ENCODE results near the gene RAD51B. TPM values are rescaled to one million over a fixed set of nuclear protein-coding genes. Genes with fewer than 3 reads are reported as not detected.

Gene RAD51B
- total and polyA plus RNA-seq, 2 of the 13 experiments (the other 11 are each of a cell fraction or from before 2014, with no cell fraction given), result 7.0 to 9.5 TPM

DNA sequence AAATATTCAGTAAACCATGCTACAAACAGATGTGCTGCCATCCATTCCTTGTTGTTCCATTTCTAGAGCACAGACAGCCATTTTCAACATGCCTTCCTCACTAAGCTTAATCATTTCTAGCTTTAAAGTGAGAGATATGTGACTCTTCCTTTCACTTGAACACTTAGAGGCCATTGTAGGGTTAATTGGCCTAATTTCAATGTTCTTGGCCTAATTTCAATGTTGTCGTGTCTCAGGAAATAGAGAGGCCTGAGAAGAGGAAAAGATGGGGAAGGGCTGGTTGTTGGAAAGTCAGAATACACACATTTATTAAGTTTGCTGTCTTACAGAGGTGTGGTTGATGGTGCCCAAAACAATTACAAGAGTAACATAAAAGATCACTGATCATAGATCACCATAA lies 538.2 kb downstream of the RAD51B start:
- no peak overlapping the region for H3K4me2 ChIP-seq (ENCODE audit: low read depth, low read length)
- H4K20me1 ChIP-seq (ENCODE audit: insufficient read depth, low read length), result no peaks in the 10 kb centered on the region
- H3K36me3 ChIP-seq (replicated peaks in 1 of 2; ENCODE audit: control insufficient read depth in 1 of 2, insufficient read depth in 2 of 2, low read length in 2 of 2), result no peaks in the 10 kb centered on the region
- intact Hi-C loops (cut with micrococcal nuclease; ENCODE audit: unreplicated experiment), result no loop called here
- ATAC-seq (no peak), DNase-seq (ENCODE audit: low spot score) (no peak), FAIRE-seq (no peak)
- in situ Hi-C loops (cut with HindIII; ENCODE audit: extremely low pct_ligation_motif_present, low pct_unique_long_range_greater_than_20kb), result no loop called here
- H3K27ac ChIP-seq (ENCODE audit: extremely low read length, insufficient read depth, low read length), result no peak overlapping the region
- H2AFZ ChIP-seq (ENCODE audit: low read length), result no peak overlapping the region
- no peaks in the 10 kb centered on the region for H3K9me3 ChIP-seq (ENCODE audit: low read length)
- H3K79me2 ChIP-seq (ENCODE audit: insufficient read depth, low read length), result no peaks in the 10 kb centered on the region
- H3K4me1 ChIP-seq (ENCODE audit: insufficient read depth, low read length), result peaks cover 26% of the 10 kb centered on the region
- H3K4me3 ChIP-seq (replicated peaks in 1 of 3; ENCODE audit: insufficient read depth in 1 of 3, low read depth in 2 of 3, low read length in 3 of 3), result no peak overlapping the region
- CTCF ChIA-PET (ENCODE audit: low intra/inter-chr PET ratio, low total read pairs), result no interaction called here
- no peaks in the 10 kb centered on the region for H3K27me3 ChIP-seq (ENCODE audit: control insufficient read depth in 1 of 2, insufficient read depth in 2 of 2, low read length in 2 of 2)
- no TSS peak for BruUV-seq (replicated peaks)
- TF ChIP-seq, protein P1, sequence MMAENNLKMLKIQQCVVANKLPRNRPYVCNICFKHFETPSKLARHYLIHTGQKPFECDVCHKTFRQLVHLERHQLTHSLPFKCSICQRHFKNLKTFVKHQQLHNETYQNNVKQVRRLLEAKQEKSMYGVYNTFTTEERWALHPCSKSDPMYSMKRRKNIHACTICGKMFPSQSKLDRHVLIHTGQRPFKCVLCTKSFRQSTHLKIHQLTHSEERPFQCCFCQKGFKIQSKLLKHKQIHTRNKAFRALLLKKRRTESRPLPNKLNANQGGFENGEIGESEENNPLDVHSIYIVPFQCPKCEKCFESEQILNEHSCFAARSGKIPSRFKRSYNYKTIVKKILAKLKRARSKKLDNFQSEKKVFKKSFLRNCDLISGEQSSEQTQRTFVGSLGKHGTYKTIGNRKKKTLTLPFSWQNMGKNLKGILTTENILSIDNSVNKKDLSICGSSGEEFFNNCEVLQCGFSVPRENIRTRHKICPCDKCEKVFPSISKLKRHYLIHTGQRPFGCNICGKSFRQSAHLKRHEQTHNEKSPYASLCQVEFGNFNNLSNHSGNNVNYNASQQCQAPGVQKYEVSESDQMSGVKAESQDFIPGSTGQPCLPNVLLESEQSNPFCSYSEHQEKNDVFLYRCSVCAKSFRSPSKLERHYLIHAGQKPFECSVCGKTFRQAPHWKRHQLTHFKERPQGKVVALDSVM (CRISPR knock-in tag; IDR thresholded peaks at IDR 0.05), result no peak
- no peak for TF ChIP-seq MYC (CRISPR knock-in tag; IDR thresholded peaks at IDR 0.05; ENCODE audit: borderline replicate concordance)
- no peak for TF ChIP-seq ZKSCAN8 (CRISPR knock-in tag; IDR thresholded peaks at IDR 0.05; ENCODE audit: borderline replicate concordance)
- TF ChIP-seq, protein P2, sequence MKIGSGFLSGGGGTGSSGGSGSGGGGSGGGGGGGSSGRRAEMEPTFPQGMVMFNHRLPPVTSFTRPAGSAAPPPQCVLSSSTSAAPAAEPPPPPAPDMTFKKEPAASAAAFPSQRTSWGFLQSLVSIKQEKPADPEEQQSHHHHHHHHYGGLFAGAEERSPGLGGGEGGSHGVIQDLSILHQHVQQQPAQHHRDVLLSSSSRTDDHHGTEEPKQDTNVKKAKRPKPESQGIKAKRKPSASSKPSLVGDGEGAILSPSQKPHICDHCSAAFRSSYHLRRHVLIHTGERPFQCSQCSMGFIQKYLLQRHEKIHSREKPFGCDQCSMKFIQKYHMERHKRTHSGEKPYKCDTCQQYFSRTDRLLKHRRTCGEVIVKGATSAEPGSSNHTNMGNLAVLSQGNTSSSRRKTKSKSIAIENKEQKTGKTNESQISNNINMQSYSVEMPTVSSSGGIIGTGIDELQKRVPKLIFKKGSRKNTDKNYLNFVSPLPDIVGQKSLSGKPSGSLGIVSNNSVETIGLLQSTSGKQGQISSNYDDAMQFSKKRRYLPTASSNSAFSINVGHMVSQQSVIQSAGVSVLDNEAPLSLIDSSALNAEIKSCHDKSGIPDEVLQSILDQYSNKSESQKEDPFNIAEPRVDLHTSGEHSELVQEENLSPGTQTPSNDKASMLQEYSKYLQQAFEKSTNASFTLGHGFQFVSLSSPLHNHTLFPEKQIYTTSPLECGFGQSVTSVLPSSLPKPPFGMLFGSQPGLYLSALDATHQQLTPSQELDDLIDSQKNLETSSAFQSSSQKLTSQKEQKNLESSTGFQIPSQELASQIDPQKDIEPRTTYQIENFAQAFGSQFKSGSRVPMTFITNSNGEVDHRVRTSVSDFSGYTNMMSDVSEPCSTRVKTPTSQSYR (CRISPR knock-in tag; IDR thresholded peaks at IDR 0.05; ENCODE audit: borderline replicate concordance), result no peak
- TF ChIP-seq RBAK (CRISPR knock-in tag; IDR thresholded peaks at IDR 0.05), result no peak
- TF ChIP-seq SNAI1 (CRISPR knock-in tag; IDR thresholded peaks at IDR 0.05; ENCODE audit: borderline replicate concordance), result no peak
- TF ChIP-seq ZNF292 (CRISPR knock-in tag; IDR thresholded peaks at IDR 0.05; ENCODE audit: borderline replicate concordance, low read depth), result no peak
- TF ChIP-seq, protein P3, sequence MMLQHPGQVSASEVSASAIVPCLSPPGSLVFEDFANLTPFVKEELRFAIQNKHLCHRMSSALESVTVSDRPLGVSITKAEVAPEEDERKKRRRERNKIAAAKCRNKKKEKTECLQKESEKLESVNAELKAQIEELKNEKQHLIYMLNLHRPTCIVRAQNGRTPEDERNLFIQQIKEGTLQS (CRISPR knock-in tag; IDR thresholded peaks at IDR 0.05), result no peak
- no peak for TF ChIP-seq ZBTB21 (CRISPR knock-in tag; IDR thresholded peaks at IDR 0.05)
- TF ChIP-seq NFATC3 (CRISPR knock-in tag; IDR thresholded peaks at IDR 0.05), result no peak
- TF ChIP-seq RBM22 (optimal IDR thresholded peaks at IDR 0.05; ENCODE audit: low read length), result no peak
- no peak for TF ChIP-seq NFIC (IDR thresholded peaks at IDR 0.05; ENCODE audit: low read length)
- TF ChIP-seq, protein P4, sequence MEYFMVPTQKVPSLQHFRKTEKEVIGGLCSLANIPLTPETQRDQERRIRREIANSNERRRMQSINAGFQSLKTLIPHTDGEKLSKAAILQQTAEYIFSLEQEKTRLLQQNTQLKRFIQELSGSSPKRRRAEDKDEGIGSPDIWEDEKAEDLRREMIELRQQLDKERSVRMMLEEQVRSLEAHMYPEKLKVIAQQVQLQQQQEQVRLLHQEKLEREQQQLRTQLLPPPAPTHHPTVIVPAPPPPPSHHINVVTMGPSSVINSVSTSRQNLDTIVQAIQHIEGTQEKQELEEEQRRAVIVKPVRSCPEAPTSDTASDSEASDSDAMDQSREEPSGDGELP (IDR thresholded peaks at IDR 0.05; ENCODE audit: borderline replicate concordance, low read depth), result no peak
- no peak for TF ChIP-seq TCF7 (IDR thresholded peaks at IDR 0.05; ENCODE audit: low read depth)
- no peak for TF ChIP-seq FOXA3 (CRISPR knock-in tag; IDR thresholded peaks at IDR 0.05)
- TF ChIP-seq, protein P5, sequence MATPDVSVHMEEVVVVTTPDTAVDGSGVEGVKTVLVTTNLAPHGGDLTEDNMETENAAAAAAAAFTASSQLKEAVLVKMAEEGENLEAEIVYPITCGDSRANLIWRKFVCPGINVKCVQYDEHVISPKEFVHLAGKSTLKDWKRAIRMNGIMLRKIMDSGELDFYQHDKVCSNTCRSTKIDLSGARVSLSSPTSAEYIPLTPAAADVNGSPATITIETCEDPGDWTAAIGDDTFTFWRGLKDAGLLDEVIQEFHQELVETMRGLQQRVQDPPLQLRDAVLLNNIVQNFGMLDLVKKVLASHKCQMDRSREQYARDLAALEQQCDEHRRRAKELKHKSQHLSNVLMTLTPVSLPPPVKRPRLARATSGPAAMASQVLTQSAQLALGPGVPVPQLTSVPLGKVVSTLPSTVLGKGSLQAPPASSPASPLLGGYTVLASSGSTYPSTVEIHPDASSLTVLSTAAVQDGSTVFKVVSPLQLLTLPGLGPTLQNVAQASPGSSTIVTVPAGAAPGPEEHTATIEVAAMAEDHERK (CRISPR knock-in tag; IDR thresholded peaks at IDR 0.05; ENCODE audit: low read depth), result no peak
- POLR2A ChIA-PET, result no interaction called here
- WGBS (ENCODE audit: low lambda C conversion rate), result 73% methylated on average over 1 of the region's 1 CpG
- no peak overlapping the region for H3K9ac ChIP-seq (ENCODE audit: insufficient read depth, low read depth, low read length)

All from HepG2 (cell line).